Measurements from ENCODE around the gene C1RL.

DNA sequence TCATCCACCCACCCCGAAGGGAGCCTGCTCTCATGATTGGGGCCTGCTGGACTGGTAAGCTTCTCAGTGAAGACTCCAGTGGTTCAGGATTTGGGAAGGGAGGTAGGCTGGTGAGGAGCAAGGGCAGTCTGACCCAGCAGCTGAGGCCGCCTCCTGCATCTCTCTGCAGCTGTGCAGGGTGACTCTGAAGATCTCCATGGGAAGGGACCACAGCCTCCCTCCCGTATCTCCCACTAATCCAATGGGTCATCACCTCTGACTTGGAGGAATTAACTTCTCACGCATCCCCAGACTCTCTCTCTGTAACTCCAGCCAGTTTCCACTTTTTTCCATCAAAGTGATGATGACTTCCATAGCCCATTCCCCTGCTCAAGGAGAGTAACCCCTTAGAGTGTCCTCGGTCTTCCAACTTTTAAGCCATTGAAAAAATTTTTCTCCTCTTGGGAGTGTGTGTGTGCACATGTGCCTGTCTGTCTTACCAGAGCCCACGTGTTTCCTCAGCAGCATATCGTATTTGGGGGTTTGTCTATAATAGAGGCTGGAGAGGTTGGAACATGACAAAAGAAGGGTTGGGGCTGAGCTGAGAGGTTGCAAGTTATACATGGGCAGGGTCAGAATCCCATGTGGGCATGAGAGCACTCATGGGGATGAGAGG, 32.5 kb upstream of the C1RL start:
- TF ChIP-seq, protein P1, sequence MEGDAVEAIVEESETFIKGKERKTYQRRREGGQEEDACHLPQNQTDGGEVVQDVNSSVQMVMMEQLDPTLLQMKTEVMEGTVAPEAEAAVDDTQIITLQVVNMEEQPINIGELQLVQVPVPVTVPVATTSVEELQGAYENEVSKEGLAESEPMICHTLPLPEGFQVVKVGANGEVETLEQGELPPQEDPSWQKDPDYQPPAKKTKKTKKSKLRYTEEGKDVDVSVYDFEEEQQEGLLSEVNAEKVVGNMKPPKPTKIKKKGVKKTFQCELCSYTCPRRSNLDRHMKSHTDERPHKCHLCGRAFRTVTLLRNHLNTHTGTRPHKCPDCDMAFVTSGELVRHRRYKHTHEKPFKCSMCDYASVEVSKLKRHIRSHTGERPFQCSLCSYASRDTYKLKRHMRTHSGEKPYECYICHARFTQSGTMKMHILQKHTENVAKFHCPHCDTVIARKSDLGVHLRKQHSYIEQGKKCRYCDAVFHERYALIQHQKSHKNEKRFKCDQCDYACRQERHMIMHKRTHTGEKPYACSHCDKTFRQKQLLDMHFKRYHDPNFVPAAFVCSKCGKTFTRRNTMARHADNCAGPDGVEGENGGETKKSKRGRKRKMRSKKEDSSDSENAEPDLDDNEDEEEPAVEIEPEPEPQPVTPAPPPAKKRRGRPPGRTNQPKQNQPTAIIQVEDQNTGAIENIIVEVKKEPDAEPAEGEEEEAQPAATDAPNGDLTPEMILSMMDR (IDR thresholded peaks at IDR 0.05; ENCODE audit: borderline replicate concordance, extremely low read depth, low read length, poor library complexity, severe bottlenecking), result no peak
- no peak for TF ChIP-seq EZH2 (IDR thresholded peaks at IDR 0.05; ENCODE audit: borderline replicate concordance, low read depth, low read length, severe bottlenecking)

Data from DND-41 (cell line).